ENCODE measurements around the gene MARCHF4.

DNA sequence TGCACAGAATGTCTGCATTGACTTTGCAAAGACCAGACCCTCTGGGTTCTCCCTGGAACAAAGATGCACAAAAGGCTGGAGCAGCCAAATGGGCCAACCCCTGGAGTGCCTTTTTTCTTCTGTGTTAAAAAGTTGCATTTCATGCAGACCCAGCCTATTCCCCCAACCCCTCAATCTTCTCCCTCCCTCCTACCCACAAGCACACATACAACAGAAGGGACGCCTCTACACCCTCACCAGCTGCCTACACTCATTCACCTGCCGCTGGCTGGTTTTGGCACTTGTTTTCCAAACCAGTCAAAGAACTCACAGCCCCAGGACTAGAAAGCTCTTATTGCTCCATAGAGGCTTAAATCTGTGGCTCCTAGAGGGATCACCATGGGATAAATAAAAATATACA, 16.6 kb downstream of the MARCHF4 start:
- TF ChIP-seq RAD21 (IDR thresholded peaks at IDR 0.05; ENCODE audit: low read depth) = no peak
- TF ChIP-seq EP300 (IDR thresholded peaks at IDR 0.05; ENCODE audit: borderline replicate concordance) = no peak
